GM06990 (cell line): ENCODE measurements around the gene ID1.

ENCODE experiments used
- DNase-seq: peaks from one replicate; pipeline ENCODE4 v3.0.0-alpha.2; 2011; ENCODE audit not compliant: insufficient read length; ENCODE audit errors: extremely low read depth
- H3K27me3 ChIP-seq: replicated peaks from 2 replicates; pipeline ENCODE4 v1.6.0; 2011; ENCODE audit warnings: low read length; ENCODE audit not compliant: control insufficient read depth, insufficient read depth
- H3K36me3 ChIP-seq: 2 replicates; pipeline ENCODE4 v1.5.1; 2011; ENCODE audit warnings: low read length; ENCODE audit not compliant: control insufficient read depth, insufficient read depth
- H3K4me3 ChIP-seq: replicated peaks from 2 replicates; pipeline ENCODE4 v1.5.1; 2011; ENCODE audit warnings: low read depth, mild to moderate bottlenecking, control low read depth, low read length
- CTCF ChIP-seq: IDR thresholded peaks from 2 replicates; pipeline ENCODE4 v1.5.1; 2011; ENCODE audit warnings: low read length, control low read depth, mild to moderate bottlenecking, inconsistent platforms; ENCODE audit not compliant: insufficient read depth, poor library complexity, severe bottlenecking

ID1 gene

GRCh38 chr20:31564284-31564683 lies 40.8 kb upstream of the ID1 start:
- no peak for DNase-seq
- no peak for TF ChIP-seq CTCF
- Histone ChIP-seq H3K36me3 (peaks cover 36% of the 10 kb centered on the region), H3K4me3 (no peak overlapping the region), H3K27me3 (no peaks in the 10 kb centered on the region)

- TF ChIP-seq CTCF: no peak
- Histone ChIP-seq H3K36me3 (peaks cover 31% of the 10 kb centered on the region), H3K27me3 (no peaks in the 10 kb centered on the region), H3K4me3 (no peak overlapping the region)
- no peak for DNase-seq
Measured at GRCh38 chr20:31565699-31566318, 39.3 kb upstream of the ID1 start.

GRCh38 chr20:31566319-31566657 lies 38.8 kb upstream of the ID1 start:
- Histone ChIP-seq H3K36me3 (peaks cover 31% of the 10 kb centered on the region), H3K27me3 (no peaks in the 10 kb centered on the region), H3K4me3 (no peak overlapping the region)
- DNase-seq: no peak
- no peak for TF ChIP-seq CTCF

- H3K27me3 ChIP-seq: no peaks in the 10 kb centered on the region
- no peak overlapping the region for H3K4me3 ChIP-seq
- DNase-seq: no peak
- TF ChIP-seq CTCF: no peak
- peaks cover 25% of the 10 kb centered on the region for H3K36me3 ChIP-seq
Measured at GRCh38 chr20:31566658-31567379, 38.3 kb upstream of the ID1 start.

- TF ChIP-seq CTCF: no peak
- Histone ChIP-seq H3K36me3 (peaks cover 20% of the 10 kb centered on the region), H3K27me3 (no peaks in the 10 kb centered on the region), H3K4me3 (no peak overlapping the region)
- DNase-seq: no peak
Measured at GRCh38 chr20:31567380-31567720, 37.7 kb upstream of the ID1 start.
